Measurements from ENCODE around the gene DAB1.

Gene DAB1

DNA sequence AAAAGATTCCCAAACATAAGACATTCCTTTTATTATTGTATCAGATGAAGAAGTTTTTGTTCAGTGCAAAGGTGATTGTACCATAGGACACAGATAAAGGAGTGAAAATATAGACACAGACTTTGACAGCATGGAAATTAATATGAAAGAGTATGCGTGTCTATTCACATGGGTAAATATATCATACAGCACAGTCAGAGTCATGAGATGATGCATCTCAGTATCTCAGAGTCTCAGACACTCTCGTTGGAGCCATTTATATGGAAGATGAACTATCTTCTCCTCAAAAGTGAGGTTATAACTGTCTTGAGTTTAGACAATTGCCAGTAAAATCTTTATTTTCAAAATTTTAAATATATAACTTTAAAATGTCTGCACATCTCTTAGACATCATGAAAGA lies 299.7 kb downstream of the DAB1 start:
- no peak overlapping the region for H3K27ac Mint-ChIP-seq (ENCODE audit: low read depth)
- no peak for ATAC-seq (replicated peaks; ENCODE audit: extremely low read depth, poor library complexity, severe bottlenecking)
- H3K9me3 Mint-ChIP-seq = no peaks in the 10 kb centered on the region
- no peaks in the 10 kb centered on the region for H3K4me1 Mint-ChIP-seq
- H3K4me3 Mint-ChIP-seq = no peak overlapping the region
- H3K36me3 Mint-ChIP-seq (ENCODE audit: insufficient read depth) = no peaks in the 10 kb centered on the region
- H3K27me3 Mint-ChIP-seq = peaks cover 16% of the 10 kb centered on the region
- no peak for DNase-seq (ENCODE audit: low spot score in 2 of 2)

DNA sequence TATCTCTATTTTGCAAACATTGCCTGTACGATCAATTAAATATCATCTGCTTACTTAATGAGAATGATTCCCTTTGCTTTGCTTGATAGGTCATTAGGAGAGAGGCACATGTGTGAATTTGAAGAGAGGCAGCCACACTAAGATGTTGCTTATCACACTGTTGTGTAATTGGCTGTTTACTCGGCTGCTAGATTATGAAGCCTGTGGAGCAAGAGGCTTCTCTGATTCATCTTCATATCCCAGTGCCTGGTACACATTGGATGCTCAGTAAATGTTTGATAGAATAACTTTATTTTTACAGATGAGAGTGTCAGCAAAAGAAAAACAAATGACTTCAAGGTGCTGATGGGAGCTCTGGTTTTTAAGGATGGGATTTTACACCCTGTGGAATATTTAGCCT lies 301.8 kb downstream of the DAB1 start:
- Mint-ChIP-seq H3K9me3 (no peaks in the 10 kb centered on the region), H3K36me3 (ENCODE audit: insufficient read depth) (no peaks in the 10 kb centered on the region), H3K4me3 (no peak overlapping the region), H3K27ac (ENCODE audit: low read depth) (no peak overlapping the region), H3K4me1 (no peaks in the 10 kb centered on the region), H3K27me3 (peaks cover 16% of the 10 kb centered on the region)
- ATAC-seq (replicated peaks; ENCODE audit: extremely low read depth, poor library complexity, severe bottlenecking) (no peak), DNase-seq (ENCODE audit: low spot score in 2 of 2) (no peak)

DNA sequence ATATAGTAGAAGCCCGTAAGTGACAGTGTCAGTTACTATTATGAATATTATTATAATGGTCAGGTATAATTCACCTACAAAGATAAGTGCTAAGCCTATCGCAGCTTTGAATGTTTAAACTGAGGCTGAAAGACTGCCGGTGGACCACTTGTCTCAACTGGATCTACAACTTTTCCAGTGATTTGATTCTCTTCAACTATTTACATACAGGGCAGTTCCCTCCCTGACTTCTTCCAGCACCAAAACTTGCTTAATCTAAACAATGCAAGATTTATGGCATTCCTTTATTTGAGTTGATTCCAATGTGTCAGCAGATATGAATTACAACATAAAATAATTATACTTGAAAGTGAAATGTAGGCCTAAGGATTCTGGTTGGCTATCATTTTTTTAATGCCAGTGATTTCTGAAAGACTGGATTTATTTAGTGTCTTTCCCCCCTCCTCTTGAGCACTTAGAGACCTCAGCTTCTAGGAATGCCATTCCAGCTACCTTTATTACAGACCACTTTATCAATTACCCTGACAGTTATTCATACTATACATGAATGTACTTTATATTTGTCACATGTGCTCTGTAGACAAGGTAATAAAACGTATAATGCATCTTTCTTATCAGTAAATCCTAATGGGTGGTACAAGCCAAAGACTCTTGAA lies 304.8 kb downstream of the DAB1 start:
- Mint-ChIP-seq H3K4me3 (no peak overlapping the region), H3K27ac (ENCODE audit: low read depth) (no peak overlapping the region)
- ATAC-seq (replicated peaks; ENCODE audit: extremely low read depth, poor library complexity, severe bottlenecking) = no peak

DNA sequence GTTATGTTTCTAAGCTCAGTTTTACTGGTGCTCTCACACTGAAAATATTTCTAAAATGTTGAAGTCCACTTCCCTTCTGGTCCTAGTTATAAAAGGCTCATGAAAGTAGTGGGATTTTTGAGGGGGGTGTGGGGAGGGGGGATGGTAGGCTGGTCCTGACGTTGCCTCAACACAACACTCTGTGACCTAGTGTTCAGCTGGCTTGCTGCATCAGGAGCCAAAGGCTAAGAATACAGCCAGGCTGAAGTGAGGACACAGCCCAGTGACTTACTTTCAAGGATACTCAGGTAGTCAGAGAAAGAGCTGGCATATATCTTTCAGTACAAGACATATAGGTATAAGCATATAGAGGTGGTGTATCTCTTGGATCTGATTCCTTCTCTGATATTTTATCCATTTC lies 306.1 kb downstream of the DAB1 start:
- Mint-ChIP-seq H3K36me3 (ENCODE audit: insufficient read depth) (no peaks in the 10 kb centered on the region), H3K4me3 (no peak overlapping the region), H3K9me3 (no peaks in the 10 kb centered on the region), H3K27ac (ENCODE audit: low read depth) (no peak overlapping the region), H3K4me1 (no peaks in the 10 kb centered on the region), H3K27me3 (peaks cover 16% of the 10 kb centered on the region)
- DNase-seq (ENCODE audit: low spot score in 2 of 2) = no peak
- ATAC-seq (replicated peaks; ENCODE audit: extremely low read depth, poor library complexity, severe bottlenecking) = no peak

More for the DNA sequence above, 304.8 kb downstream of the DAB1 start:
- DNase-seq (ENCODE audit: low spot score in 2 of 2) = no peak
- H3K36me3 Mint-ChIP-seq (ENCODE audit: insufficient read depth) = no peaks in the 10 kb centered on the region
- H3K9me3 Mint-ChIP-seq = no peaks in the 10 kb centered on the region
- no peaks in the 10 kb centered on the region for H3K4me1 Mint-ChIP-seq
- peaks cover 16% of the 10 kb centered on the region for H3K27me3 Mint-ChIP-seq

DNA sequence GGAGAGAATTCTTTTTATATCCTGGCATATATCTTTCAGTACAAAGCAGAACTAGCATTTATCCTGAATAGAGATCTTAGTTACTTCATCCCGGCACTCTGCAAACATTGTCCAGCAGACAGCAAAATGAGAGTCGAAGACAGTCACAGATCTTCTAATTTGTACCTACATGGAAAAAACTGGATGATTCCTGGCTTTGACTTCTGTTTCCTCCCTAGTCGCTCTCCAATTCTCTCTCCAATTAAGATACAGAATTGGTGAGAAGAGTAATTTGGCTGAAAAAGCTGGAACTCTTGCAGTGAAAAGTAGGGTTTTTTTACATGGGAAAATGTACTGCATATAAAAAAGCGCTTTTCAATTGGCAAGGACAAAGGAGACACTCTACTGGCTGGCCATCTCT lies 307.0 kb downstream of the DAB1 start:
- no peak overlapping the region for H3K27ac Mint-ChIP-seq (ENCODE audit: low read depth)
- no peak overlapping the region for H3K4me3 Mint-ChIP-seq
- DNase-seq (ENCODE audit: low spot score in 2 of 2) (no peak), ATAC-seq (replicated peaks; ENCODE audit: extremely low read depth, poor library complexity, severe bottlenecking) (no peak)
- no peaks in the 10 kb centered on the region for H3K4me1 Mint-ChIP-seq
- no peaks in the 10 kb centered on the region for H3K36me3 Mint-ChIP-seq (ENCODE audit: insufficient read depth)
- H3K9me3 Mint-ChIP-seq = no peaks in the 10 kb centered on the region
- peaks cover 16% of the 10 kb centered on the region for H3K27me3 Mint-ChIP-seq

DNA sequence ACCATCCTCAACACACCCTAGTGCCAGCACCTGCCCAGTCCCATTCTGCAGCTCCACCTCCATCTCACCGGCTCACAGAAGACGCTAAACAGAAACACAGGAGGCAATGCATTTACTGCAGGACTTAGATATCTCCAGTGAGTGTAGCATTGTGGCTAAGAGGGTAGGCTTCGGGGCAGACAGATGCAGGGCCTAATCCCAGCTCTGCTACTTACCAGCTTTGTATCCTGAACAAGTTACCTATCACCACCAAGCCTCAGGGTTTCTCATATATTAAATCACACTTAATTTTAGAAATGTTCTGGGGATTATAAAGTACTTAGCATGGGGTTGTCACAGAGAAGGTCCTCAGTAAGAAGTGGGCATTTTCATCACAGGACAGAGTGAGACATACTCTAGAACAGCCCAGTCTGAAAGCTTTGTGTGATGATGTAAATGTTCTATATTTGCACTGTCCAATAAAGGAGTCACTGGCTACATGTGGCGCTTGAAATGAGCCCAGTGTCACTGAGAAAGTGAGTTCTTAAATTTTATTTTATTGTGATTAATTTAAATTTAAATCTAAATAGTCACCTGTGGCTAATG lies 308.7 kb downstream of the DAB1 start:
- ATAC-seq (replicated peaks; ENCODE audit: extremely low read depth, poor library complexity, severe bottlenecking) = no peak
- no peaks in the 10 kb centered on the region for H3K27me3 Mint-ChIP-seq
- no peaks in the 10 kb centered on the region for H3K4me1 Mint-ChIP-seq
- no peak overlapping the region for H3K4me3 Mint-ChIP-seq
- no peak for DNase-seq (ENCODE audit: low spot score in 2 of 2)
- no peak overlapping the region for H3K27ac Mint-ChIP-seq (ENCODE audit: low read depth)
- no peaks in the 10 kb centered on the region for H3K36me3 Mint-ChIP-seq (ENCODE audit: insufficient read depth)
- no peaks in the 10 kb centered on the region for H3K9me3 Mint-ChIP-seq

DNA sequence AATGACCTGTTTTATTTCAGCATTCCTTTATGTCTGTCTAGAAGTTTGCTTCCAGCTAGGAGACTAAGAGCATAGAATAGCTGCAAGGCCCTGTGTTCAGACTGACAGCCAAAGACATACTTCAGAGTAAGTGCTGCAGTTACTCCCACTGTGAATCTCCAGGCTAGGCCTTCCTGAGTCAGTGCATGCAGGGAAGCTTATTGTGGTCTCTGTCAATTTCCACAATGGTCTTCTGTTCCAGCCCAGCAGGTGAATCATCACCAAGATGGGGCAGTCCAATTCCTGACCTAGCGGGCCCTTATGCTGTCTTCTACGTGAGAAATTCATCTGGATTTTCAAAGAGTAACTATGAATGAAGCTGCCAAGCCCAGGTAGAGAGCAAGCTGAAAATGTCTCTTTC lies 311.7 kb downstream of the DAB1 start:
- ATAC-seq (replicated peaks; ENCODE audit: extremely low read depth, poor library complexity, severe bottlenecking) (no peak), DNase-seq (ENCODE audit: low spot score in 2 of 2) (no peak)
- Mint-ChIP-seq H3K36me3 (ENCODE audit: insufficient read depth) (no peaks in the 10 kb centered on the region), H3K4me1 (no peaks in the 10 kb centered on the region), H3K27me3 (no peaks in the 10 kb centered on the region), H3K27ac (ENCODE audit: low read depth) (no peak overlapping the region), H3K9me3 (no peaks in the 10 kb centered on the region), H3K4me3 (no peak overlapping the region)

DNA sequence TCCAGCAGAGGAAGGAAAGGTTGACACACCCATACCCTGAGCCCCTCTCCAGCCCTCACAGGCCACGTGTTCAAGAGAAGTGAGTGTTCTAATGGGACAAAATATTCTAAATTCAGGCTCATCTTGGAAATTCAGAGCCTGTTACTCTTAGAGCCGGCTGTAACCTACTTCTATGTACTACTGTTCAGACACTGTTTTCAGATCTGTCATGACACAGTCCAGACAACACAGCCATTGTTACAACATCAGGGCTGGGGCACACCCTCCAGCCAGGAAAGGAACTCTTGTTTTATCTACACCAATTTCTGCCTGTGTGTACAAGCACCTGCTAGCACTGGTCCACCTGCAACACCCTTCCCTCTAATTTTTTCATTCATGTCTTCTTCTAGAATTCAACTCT lies 312.7 kb downstream of the DAB1 start:
- ATAC-seq (replicated peaks; ENCODE audit: extremely low read depth, poor library complexity, severe bottlenecking) = no peak
- Mint-ChIP-seq H3K36me3 (ENCODE audit: insufficient read depth) (no peaks in the 10 kb centered on the region), H3K9me3 (no peaks in the 10 kb centered on the region), H3K4me3 (no peak overlapping the region), H3K27me3 (no peaks in the 10 kb centered on the region), H3K4me1 (no peaks in the 10 kb centered on the region), H3K27ac (ENCODE audit: low read depth) (no peak overlapping the region)
- DNase-seq (ENCODE audit: low spot score in 2 of 2) = no peak

DNA sequence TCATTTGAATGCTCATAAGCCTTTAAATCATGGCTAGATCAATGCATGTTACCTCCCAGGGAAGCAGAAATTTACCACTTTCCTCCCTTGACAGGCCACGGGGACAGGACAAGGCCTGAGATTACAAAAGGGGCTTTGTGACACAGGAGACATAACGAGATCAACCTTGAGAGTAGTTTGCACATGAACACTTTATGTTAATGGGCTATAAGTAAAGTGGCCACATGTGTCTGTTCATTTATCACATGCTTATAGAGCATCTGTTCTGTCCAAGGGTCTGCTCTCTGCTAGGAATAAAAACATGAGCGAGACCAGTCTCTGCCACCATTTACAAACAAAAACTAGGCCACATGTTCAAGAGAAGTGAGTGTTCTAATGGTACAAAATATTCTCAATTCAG lies 314.0 kb downstream of the DAB1 start:
- H3K4me1 Mint-ChIP-seq = no peaks in the 10 kb centered on the region
- H3K4me3 Mint-ChIP-seq = no peak overlapping the region
- H3K36me3 Mint-ChIP-seq (ENCODE audit: insufficient read depth) = no peaks in the 10 kb centered on the region
- DNase-seq (ENCODE audit: low spot score in 2 of 2) (no peak), ATAC-seq (replicated peaks; ENCODE audit: extremely low read depth, poor library complexity, severe bottlenecking) (no peak)
- no peaks in the 10 kb centered on the region for H3K27me3 Mint-ChIP-seq
- no peak overlapping the region for H3K27ac Mint-ChIP-seq (ENCODE audit: low read depth)
- H3K9me3 Mint-ChIP-seq = no peaks in the 10 kb centered on the region

DNA sequence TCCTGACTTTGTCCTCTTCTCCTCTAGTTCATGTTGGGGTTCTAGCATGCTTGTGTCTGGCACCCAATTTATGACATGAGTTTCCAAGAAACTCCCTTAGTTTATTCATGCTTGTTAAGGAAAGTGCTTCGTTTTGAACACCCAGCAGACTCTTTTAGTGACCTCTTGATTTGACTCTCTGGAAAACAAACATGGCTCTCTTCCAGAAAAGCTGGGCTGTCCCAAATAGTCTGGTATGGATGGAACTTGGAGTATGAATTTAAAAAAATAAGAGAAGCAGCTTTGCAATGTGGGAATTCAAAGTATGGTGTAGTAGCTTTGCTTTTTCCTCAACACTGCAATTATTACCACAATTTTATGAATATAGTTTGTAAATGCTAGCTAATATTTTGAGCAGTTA lies 314.6 kb downstream of the DAB1 start:
- no peak overlapping the region for H3K4me3 Mint-ChIP-seq
- ATAC-seq (replicated peaks; ENCODE audit: extremely low read depth, poor library complexity, severe bottlenecking) (no peak), DNase-seq (ENCODE audit: low spot score in 2 of 2) (no peak)
- H3K9me3 Mint-ChIP-seq = no peaks in the 10 kb centered on the region
- H3K4me1 Mint-ChIP-seq = no peaks in the 10 kb centered on the region
- H3K27ac Mint-ChIP-seq (ENCODE audit: low read depth) = no peak overlapping the region
- no peaks in the 10 kb centered on the region for H3K27me3 Mint-ChIP-seq
- H3K36me3 Mint-ChIP-seq (ENCODE audit: insufficient read depth) = no peaks in the 10 kb centered on the region

DNA sequence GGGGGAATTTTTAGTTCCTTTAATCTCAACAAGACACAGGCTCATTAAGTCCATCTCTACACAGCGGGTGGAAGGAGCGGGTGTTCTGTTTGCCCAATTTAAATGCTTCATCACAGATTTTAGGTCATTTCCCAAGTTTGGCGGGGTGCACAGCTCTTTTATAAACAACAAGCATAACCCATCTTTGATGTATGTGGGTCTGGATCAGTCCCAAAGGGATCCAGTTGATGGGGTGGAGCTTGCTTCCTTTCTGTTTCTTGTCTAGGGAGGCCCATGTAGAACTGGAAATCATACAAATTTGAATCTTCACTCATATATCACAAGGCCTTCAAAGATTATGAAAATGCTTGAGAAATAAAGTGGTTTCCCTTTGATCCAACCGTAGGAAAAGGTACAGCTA lies 317.6 kb downstream of the DAB1 start:
- no peaks in the 10 kb centered on the region for H3K27me3 Mint-ChIP-seq
- ATAC-seq (replicated peaks; ENCODE audit: extremely low read depth, poor library complexity, severe bottlenecking) = no peak
- no peak overlapping the region for H3K4me3 Mint-ChIP-seq
- no peaks in the 10 kb centered on the region for H3K4me1 Mint-ChIP-seq
- H3K36me3 Mint-ChIP-seq (ENCODE audit: insufficient read depth) = peaks cover 2% of the 10 kb centered on the region
- H3K9me3 Mint-ChIP-seq = no peaks in the 10 kb centered on the region
- H3K27ac Mint-ChIP-seq (ENCODE audit: low read depth) = no peak overlapping the region
- DNase-seq (ENCODE audit: low spot score in 2 of 2) = no peak

DNA sequence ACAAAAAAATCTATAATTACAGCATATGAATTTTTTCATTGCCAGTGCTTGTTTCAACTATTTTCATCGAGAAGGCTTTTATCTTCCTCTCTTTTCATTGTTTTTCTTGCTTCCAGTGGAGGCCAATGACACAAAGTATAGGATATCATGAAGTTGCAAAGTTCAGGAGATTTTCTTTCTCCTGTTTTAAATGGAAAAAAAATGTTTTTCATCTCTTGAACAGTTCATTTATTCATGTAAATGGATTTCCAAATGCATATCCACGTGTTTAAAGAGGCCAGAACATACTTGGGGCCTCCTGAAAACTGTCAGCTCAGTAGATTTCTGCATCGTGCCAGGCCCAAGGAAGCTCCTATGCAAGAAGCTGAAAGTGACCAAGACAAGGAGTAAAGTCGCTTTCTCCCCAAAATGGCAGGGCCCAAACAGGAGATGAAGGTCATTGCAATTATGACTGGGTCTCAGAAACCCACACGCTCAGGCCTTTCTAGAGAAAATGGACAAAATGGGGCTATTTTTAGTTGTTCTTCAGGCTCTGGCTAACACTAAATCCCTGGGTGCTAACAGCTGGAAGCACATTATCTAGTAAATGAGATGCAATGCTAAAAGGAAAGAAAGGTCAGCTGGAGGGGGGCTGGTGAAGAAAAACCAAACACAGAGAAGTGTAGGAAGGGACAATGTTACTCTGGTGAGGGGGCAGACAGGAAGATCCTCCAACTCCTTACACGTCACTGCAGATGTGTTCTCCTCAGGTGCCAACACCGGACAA lies 321.1 kb downstream of the DAB1 start:
- H3K9me3 Mint-ChIP-seq = no peaks in the 10 kb centered on the region
- H3K27ac Mint-ChIP-seq (ENCODE audit: low read depth) = no peak overlapping the region
- peaks cover 2% of the 10 kb centered on the region for H3K36me3 Mint-ChIP-seq (ENCODE audit: insufficient read depth)
- no peak for DNase-seq (ENCODE audit: low spot score in 2 of 2)
- no peak for ATAC-seq (replicated peaks; ENCODE audit: extremely low read depth, poor library complexity, severe bottlenecking)
- no peaks in the 10 kb centered on the region for H3K27me3 Mint-ChIP-seq
- H3K4me3 Mint-ChIP-seq = no peak overlapping the region
- no peaks in the 10 kb centered on the region for H3K4me1 Mint-ChIP-seq

DNA sequence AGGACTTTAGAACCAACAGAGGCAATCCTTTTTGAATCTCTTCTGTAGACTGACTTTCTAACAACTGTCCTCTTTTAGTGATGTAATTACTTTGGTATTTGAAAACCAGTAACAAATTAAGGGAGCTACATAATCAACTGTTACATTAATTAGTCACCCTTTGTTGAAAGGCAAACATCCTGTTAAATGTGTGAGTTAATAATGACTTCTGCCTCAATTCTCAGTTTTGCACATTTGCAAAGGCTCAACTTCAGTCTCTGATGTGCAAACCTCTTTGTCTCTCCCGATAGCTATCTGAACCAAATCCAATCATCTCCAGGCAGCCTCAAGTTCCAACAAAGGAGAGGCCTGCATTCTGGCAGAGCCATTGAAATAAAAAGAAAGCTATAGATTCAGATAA lies 322.7 kb downstream of the DAB1 start:
- Mint-ChIP-seq H3K27me3 (no peaks in the 10 kb centered on the region), H3K27ac (ENCODE audit: low read depth) (no peak overlapping the region), H3K4me1 (no peaks in the 10 kb centered on the region), H3K36me3 (ENCODE audit: insufficient read depth) (peaks cover 2% of the 10 kb centered on the region), H3K4me3 (no peak overlapping the region), H3K9me3 (no peaks in the 10 kb centered on the region)
- DNase-seq (ENCODE audit: low spot score in 2 of 2) (no peak), ATAC-seq (replicated peaks; ENCODE audit: extremely low read depth, poor library complexity, severe bottlenecking) (no peak)

Measured in central memory CD8-positive, alpha-beta T cell (primary cell).